Pulmonary artery endothelial cell (primary cell): ENCODE measurements around the gene SOX13. TPM values are rescaled to one million over a fixed set of nuclear protein-coding genes. Genes with fewer than 3 reads are reported as not detected.
"Not testable (repeated sequence)": the region's sequence is repeated elsewhere in the genome, so short reads cannot be mapped to it uniquely, and the experiment has no call there.

Experiments used
- DNase-seq: peaks from one replicate; pipeline ENCODE4 v3.0.0-alpha.2; 2011; ENCODE audit warnings: low read depth, low spot score
- total RNA-seq: library from RNA; depleted of rRNA; stranded (reverse); fragments of >200 nt; gene quantifications from 2 replicates; pipeline ENCODE4 v1.2.3, GENCODE V29; 2014

Gene SOX13
- total RNA-seq, 1 donor from 2014 or later, result 9.1 TPM

DNA sequence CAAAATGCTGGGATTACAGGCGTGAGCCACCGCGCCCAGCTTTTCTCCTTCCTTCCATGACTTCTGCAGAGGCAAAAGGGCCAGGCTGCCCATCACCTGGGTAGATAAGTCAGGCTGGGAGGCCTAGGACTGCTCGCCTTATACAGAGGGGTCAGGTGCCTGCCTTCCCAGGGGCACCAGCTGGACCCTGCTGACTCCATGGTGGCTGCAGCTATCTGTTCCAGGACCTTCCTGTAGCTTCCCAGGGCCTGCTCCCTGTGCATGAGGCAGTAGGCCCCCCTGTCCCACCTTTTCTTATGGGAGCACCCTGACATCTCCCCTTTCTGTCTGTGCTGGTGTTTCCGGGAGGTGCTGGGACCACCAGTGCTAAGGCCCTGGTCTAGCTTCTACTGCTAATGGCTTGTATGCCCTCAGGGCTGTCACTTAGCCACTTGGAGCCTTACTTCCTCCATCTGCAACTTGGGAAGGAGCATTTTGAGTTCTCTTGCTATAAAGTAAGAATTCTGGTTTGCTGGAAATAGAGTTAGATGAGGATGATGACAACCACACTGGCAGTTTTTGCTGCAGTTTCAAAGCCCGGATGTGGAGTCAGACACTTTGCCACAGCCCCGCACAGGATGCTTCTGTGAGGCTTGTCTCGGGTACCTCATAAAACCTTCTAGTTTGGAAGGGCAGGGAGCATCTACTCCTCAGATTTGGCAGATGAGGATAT lies 14.4 kb downstream of the SOX13 start:
- DNase-seq, result no peak

DNA sequence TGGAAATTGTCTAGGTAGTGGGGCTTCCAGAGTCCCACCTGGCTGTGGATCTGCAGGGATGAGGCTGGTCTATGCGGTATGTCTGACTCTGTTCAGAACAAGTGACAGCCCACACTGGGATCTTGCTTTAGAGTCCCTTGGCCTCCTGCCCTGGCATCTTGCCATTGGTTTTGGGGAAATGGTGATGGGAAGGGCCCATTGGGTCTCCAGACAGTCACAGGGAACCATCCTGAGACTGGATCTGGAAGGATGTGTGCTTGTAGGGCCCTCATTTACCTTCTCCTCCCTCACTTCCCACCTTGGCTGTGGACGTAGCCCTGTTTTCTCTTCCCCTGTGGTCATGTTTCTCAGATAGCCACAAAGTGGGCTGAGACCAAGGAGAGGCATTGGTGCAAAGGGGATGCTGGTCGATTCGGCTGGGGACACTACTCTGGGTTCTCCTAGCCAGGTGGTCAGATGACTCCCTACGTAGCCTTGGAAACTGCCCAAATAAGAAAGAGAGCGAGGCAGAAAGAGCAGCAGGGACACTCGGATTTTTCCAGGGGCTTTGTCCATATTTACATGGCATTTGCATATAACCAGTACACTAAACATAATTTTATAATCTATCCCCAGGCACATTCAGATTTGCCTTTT lies 15.1 kb downstream of the SOX13 start:
- no peak for DNase-seq

DNA sequence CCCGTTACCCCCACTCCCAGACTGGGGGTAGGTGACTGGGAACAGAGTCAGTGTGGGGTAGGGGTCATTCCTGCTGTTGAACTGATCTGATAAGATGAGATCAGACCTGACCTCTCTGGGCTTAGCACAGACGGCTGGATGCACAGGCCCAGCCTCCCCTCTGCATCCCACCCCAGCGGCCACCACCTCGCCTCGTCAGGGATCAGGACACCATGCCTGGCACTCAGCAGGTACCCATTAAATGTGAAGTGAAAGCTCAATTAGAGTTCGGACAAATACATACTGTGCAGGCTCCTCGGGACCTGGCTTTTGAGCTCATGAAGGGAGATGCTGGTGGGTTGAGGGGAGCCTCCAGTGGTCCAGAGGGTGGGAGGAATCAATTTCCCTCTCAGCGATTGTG lies 15.7 kb downstream of the SOX13 start:
- DNase-seq, result no peak

DNA sequence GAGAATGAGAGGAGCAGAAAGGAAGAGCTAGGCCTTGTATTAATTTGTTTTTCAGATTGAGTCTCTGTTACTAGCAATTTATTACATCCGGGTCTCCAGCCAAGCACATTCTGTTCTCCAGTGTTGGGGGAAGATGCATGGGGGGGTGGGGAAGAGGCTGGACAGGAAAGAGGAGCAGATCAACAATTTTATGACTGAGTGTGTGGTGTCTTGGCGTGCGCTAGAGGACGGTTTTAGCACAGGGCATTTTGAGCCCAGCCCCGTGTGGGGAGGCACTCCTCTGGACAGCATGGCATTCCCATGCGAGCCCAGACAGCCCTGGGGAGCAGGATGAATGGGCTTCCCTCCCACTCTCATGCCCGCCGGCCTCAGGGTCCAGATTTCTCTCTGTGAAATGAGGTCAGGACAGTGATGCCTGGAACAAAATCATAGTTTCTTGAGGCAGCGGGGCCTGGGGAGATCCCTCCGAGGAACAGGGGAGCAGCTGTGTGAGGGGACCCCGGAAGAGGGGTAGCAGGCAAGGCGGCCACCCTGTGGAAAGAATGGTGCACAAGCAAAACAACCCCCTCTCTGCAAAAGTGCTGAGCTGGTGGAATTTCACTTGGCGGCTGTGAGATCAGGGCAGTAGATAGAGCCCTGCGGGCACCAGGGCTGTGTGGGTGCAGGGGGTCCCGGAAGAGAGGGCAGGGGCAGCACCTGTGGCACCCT lies 16.3 kb downstream of the SOX13 start:
- no peak for DNase-seq

DNA sequence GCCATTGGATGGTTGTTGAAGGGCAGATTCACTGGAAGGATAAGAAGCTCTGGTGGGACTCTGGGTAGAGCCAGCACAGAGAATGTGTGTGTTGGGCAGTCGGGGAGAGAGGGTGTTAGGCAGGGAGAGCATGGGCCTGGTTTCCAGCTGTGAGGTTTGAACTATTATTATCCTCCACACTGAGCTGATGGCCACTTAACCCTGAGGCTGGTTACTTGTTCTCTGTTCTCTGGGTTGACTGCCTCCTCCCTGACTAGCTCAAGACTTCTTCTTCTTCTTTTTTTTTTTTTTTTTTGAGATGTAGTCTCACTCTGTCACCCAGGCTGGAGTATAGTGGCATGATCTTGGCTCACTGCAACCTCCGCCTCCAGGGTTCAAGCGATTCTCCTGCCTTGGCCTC lies 17.2 kb downstream of the SOX13 start:
- not testable (repeated sequence) for DNase-seq

DNA sequence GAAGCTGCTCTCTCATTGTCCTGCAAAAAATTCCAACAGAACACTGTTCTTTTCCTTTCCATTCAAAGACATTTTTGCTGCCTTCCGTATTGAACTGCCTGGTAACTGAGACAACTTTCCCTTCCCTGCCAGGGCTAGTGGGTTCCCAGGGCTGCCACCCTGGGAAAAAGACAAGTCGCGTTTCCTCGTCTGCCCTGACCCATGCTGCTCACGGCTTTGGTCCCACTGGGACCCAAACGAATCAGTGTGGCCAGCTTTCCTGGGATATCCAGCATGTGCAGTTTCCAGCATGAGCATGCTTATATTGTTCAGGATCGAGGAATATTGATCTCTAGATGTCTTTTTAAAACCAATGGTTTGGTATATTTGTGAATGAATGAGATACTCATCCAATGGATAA lies 18.2 kb downstream of the SOX13 start:
- no peak for DNase-seq

DNA sequence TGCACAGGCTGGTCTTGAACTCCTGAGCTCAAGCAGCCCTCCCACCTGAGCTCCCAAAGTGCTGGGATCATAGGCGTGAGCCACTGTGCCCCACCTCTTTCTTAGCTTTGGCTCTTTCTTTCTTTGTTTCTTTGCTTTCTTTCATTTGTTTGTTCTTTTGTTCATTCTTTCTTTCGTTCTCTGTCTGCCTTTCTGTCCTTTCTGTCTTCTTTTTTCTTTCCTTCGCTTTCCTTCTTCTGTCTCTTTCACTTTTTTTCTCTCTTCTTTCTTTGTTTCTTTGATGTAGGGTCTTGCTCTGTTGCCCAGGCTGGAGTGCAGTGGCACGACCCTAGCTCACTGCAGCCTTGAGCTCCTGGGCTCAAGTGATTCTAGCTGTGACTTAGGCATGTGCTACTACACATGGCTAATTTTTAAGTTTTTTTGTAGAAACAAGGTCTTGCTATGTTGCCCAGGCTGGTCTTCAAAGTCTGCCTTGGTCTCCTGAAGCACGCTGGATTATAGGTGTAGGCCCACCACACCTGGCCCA lies 18.9 kb downstream of the SOX13 start:
- no peak for DNase-seq

DNA sequence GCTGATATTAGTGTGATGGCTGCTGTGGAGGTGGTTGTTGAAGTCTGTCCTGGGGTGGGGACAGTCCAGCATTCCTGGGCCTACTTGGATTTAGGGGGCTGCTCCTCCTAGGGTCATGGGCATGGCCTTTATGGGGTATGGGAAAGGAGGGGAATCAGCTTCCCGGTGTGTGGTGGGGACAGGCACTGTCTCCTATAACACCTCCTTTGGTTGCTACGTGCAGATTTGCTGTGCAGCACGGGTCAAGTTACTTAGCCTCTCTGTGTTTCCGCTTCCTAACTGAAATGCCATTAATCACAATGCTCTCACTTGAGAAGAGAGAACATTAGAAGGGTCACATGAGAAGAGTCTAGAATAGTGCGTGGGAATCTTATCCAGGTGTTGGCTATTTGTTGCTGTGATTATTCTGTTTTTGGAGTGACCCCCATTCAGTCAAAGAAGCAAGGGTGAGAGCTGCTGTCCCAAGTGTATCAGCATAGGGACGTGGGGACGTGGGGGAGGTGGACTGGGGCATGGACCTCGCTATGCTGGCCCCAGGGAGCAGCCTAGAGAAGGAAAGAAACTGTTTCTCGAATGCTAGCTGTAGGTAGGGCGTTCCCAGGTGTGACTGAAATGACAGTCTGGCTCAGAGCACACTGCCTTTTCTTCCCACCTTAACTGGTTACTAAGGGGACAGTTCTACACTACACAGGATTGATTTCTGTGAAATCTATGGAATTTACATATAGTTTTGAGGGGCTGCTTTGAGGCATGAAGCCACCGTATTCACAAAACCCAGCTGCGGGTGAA lies 19.9 kb downstream of the SOX13 start:
- no peak for DNase-seq

DNA sequence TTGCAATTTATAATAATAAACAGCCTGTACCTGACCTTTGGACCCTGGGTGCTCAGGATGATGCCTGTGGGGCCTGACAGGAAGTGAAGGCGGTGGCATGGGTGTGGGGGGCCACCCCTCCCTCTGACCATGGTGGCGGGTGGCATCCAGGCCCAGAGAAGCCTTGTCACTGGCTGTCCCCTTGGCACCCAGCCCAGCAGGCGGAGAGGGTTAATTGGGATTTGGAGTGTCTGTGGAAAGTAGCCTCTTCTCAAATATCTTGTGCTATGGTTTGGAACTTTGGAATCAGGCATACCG lies 20.5 kb downstream of the SOX13 start:
- DNase-seq, result no peak

DNA sequence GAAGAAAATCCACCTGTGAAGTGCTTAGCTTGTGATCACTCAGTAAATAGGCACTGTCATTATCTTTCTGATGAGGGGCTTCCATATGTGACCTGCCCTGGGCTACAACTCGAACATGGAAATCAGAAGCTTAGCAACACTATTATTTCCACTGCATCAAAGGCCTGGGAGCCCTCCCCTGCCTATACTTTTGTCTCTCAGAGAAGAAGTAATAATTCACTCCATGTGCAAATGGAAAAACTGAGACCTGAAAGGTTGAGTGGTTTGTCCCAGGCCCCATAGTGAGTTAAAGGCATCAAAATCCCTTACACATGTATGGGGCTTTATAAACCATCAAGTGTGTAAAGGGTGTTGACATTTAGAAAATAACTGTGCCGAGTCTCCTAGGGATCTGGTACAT lies 20.9 kb downstream of the SOX13 start:
- DNase-seq, result no peak

DNA sequence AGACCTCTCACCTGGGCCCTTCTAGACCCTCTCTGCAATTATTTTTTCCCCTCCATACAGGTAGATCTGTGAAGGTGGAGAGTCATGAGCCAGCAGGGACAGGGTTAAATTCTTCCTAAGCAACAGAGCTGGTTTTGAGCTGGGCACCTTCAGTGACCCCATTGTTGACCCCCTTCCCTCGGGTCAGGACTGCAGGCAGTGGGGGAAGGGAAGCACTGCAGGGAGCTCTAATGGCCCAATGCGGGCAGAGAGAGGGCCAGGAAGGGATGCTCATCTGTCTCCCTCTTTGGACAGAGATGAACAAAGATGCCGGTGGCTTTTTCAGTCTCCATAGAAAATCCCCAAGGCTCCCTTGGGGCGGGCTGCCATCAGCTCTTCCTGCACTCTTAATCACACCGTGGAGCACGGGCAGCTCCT lies 21.4 kb downstream of the SOX13 start:
- no peak for DNase-seq

DNA sequence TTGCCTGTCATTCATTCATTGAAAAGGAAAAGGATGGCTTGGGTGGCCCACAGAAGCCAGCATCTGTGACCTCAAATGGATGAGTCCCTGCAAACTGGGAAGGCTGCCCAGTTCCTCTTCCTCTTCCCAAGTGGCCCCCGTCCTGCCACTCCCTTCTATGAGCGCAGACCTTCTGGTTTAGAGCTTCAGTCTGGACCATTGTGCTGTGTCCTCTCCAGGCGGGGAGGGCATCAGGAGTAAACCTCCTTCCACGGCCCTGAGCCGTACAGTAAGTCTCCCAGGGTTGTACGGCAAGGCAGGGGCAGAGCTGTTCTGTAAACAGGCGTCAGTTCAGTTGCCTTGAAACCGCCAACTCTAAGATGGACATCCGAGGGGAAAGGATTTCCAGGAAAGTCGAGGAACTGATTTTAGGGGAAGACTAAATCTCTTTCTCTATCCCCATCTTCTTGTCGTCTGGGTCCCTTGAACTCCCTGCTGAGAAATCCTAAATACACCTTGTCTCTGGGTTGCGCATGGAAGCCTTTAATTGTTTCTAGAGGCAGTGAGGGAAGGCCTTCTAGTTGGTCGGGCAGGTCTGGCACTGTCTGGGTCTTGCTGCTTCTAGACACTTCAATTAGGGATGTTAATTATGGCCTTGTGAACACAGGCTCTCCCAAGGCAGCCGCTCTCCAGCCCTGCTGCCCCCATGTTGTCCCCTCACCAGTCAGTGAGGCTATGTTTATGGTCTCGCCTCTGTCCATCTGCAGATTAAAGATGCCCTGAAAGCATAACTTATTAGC lies 22.1 kb downstream of the SOX13 start:
- DNase-seq, result no peak

DNA sequence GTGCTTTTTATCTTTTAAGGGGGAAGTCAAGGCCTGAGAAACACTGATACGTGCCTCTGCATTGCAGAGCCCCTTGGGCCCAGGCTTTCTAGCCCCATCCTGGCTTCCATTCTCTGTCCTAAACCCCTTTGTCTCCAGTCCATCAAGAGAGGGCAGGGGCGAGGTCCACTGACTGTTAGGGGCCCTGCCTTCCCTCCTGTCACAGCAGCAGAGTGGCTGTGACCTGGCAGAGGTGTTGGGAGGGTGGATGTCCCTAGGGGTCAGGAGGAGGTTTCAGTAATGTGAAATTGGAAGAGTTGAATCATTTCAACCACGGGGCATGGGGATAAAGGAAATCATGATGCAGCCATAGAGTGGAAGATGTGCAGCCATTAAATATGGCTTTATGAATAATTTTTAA lies 24.0 kb downstream of the SOX13 start:
- DNase-seq, result no peak

DNA sequence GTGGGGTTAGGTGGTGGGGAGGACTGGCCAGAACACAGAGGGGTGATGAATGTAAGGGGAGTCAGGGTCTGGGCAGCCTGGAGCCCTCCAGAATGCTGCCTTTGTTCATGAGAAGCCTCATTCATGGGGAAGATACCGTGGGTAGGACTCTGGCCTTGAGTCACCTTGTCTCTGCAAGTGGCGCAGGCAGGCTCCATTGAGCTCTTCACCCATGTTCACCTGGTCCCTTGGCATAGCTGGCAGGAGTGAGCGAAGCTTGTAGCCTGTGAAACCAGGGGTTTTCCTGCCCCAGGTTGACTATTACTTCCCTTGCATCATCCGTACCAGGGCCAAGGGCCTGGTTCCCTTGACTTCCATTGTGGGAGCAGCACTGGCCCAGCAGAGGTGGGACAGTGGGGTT lies 25.8 kb downstream of the SOX13 start:
- DNase-seq, result no peak

DNA sequence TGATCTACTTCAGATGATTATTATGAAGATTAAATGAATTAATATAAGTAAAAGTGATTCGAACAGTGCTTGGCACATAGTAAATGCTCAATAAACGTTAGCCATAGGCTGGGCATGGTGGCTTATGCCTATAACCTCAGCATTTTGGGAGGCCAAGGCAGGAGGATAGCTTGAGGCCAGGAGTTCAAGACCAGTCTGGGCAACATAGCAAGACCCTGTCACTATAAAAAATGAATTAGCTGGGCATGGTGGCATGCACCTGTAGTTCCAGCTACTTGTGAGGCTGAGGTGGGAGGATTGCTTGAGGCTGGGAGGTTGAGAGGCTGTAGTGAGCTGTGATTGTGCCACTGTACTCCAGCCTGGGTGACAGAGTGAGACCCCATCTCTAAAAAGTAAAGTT lies 26.8 kb downstream of the SOX13 start:
- not testable (repeated sequence) for DNase-seq

DNA sequence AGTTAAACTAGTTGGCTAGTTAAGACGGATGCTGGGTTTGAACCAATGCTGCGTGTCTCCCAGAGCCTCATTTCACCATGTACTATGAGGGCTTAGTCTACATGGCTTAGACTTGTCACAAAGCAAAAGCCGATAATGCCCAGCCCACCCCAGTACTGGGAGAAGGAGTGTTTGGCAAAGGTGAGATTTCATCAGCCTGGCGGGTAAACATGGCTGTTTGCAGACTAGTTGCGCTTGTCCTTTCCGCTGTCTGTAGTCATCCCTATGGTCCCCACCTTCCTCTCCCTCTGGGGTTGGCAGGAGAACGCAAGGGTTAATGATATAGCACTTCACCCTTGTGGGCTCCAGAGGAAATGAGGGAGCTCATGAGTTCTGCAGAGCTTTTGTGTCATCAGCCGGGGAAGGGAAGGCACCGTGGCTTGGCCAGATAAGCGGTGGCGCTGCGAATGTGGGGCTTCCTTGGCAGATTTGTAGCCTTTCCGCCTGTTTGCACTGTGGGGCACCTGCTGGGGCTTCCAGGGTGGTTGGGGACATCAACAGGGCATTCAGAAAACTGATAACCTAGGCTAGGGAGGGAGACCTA lies 29.2 kb downstream of the SOX13 start:
- DNase-seq, result no peak

DNA sequence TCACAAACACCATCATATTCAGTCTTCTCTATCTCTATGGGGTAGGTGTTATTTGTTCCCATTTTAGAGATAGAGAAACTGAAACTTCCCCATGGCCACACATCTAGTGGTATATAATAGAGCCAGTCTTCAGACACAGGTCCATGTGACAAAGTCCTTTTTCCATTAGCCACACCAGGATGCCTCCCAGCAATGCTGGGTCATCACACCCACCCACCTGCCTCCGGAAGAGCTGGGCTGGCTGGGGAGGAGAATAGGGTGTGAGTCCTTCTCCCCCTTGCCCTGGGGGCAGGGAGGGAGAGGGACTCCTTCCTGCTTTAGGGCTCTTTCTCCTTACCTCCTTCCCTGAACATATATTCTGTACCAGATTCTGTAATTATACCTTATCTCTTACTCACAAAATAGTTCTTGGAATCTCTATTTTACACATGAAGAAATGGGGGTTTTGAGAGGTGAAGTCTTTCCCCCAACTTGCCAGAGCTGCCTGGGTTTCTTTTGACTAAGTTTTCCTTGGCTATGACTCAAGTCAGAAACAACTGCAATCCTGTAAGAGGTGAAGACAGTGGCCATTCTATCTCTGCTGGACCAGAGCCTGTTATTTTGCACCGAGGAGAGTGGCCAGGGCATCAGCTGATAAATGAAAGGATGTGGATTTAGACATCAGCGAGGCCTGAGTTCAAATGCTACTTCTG lies 30.0 kb downstream of the SOX13 start:
- no peak for DNase-seq

DNA sequence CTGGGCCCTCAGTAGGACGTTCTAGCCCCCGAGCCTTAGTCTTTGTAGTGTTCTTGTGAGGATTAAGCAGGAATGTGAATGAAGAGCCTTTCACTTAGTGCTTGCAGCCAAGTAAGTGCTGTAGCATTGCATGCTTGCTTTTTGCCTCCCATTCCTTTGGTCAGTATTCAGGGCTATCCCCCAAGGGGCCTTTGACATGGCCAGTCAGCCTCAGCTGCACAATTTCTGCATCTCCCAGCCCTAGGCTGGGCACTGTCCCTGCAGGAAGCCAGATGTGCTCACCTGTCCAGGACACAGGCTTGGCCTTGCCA lies 30.5 kb downstream of the SOX13 start:
- no peak for DNase-seq

DNA sequence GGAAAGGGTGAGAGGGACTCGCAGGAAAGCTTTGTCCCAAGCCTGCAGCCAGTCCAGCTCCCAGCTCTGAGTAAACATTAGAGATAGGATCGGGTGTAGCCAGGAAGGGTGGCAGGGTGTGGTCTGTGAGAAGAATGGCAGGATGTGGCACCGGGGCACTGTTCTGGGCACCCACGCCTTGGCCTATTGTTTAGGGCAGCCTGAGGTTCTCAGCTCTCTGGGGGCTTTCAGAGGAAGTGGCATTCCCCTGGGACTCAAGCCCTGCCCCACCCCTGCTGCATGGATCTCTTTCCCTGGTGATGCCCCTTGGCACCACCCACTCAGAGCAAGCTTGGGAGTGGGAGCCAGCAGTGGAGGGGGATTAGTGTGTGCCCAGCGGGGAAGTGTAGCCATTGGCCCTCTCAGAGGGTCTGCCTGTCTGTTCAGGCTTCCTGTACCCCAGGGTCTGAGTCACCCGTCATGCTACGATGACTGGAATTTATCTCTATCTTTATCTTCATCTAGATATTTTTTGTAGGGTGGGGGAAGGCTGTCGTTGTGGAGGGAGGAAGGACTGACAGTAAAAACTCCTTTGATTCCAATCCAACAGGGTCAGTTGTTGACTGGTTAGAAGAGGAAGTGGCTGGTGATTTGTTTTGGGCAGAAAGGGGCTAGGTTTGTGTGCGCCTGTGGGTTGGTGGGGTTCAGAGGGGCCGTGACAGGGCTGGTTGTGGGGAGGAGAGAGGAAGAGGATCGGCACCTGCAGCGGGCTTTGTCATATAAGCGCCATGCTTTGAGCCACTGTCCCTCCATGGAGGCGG lies 31.6 kb downstream of the SOX13 start:
- DNase-seq, result no peak

DNA sequence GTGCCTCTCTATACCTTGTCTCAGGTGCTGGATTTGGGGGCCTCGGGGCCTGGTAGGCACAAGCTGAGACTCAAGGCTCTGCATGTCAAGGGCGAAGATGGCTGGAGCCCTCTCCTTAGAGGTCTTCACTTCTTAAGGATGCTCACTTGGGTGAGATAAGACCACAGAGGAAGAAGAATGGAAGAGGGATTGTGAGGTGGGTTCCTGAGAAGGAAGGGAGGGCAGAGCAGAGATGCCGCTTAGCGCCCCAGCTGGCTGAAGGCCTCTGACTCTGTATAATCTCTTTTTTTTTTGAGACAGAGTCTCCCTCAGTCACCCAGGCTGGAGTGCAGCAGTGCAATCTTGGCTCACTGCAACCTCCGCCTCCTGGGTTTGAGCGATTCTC lies 32.2 kb downstream of the SOX13 start:
- no peak for DNase-seq
